GM13977 (cell line): ENCODE measurements around the gene ERRFI1.

ENCODE experiments used
- DNase-seq: peaks from one replicate; pipeline ENCODE4 v3.0.0; 2012; ENCODE audit warnings: low spot score
- in situ Hi-C: fragments of 300-500 bp; cut with MboI; formaldehyde crosslinking; loops from one replicate; pipeline ENCODE4 v1.12.0; 2022; ENCODE audit warnings: low sequenced_read_pairs, low pct_unique_long_range_greater_than_20kb, mixed read lengths, inconsistent platforms; ENCODE audit not compliant: unreplicated experiment
- TF ChIP-seq, protein P1 (sequence below): IDR thresholded peaks from 2 replicates; pipeline ENCODE4 v1.5.1; 2012; ENCODE audit warnings: mild to moderate bottlenecking, control low read depth; ENCODE audit not compliant: insufficient read depth; ENCODE audit errors: extremely low read depth, missing control alignments

ERRFI1 gene

DNA sequence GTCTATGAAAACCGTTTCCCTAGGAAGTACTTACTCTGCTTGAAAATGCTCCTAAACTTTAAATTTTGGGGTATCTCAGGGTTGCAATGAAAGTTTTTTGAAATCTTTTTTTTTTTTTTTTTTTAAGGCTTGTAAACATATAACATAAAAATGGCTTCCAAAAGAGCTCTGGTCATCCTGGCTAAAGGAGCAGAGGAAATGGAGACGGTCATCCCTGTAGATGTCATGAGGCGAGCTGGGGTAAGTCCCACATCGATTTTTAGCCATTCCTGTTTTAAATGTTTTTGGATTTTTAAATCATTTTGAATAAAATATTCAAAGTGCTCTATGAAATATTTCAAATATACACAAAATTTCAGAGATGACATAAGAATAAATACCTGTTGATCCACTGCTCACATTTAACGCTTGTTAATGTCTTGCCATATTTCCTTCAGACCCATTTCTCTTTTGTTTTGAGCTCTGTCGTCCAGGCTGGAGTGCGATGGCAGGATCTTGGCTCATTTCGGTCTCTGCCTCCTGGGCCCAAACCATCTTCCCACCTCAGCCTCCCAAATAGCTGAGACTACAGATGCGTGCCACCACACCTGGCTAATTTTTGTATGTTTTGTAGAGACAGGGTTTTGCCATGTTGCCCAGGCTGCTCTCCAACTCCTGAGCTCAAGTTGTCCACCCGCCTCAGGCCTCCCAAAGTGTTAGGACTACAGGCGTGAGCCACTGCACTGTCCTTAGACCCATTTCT lies 63.3 kb downstream of the ERRFI1 start:
- TF ChIP-seq, protein P1, sequence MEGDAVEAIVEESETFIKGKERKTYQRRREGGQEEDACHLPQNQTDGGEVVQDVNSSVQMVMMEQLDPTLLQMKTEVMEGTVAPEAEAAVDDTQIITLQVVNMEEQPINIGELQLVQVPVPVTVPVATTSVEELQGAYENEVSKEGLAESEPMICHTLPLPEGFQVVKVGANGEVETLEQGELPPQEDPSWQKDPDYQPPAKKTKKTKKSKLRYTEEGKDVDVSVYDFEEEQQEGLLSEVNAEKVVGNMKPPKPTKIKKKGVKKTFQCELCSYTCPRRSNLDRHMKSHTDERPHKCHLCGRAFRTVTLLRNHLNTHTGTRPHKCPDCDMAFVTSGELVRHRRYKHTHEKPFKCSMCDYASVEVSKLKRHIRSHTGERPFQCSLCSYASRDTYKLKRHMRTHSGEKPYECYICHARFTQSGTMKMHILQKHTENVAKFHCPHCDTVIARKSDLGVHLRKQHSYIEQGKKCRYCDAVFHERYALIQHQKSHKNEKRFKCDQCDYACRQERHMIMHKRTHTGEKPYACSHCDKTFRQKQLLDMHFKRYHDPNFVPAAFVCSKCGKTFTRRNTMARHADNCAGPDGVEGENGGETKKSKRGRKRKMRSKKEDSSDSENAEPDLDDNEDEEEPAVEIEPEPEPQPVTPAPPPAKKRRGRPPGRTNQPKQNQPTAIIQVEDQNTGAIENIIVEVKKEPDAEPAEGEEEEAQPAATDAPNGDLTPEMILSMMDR: no peak
- in situ Hi-C loops: no loop called here
- no peak for DNase-seq

DNA sequence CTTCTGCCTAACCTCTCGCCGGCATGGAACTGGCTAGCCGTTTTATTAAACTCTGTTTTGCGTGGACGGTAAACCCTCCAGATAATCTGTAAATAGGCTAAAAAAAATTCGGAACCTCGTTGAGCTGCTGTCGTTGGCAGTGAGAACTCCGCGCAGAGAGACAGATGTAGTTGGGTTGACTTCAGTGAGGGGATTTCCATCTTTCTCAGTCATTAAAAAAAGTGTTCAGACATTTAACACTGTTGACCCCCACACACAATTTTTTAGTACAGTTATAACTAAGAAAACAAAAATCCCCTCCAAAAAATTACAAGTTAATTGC lies 64.1 kb downstream of the ERRFI1 start:
- peak; percentile 69 for DNase-seq

More for the DNA sequence above, 64.1 kb downstream of the ERRFI1 start:
- TF ChIP-seq, protein P1: no peak
- in situ Hi-C loops: no loop called here
